HG03139 (cell line): ENCODE results near the gene KRCC1.

Source experiments
- ATAC-seq: cut with Tn5 transposase; IDR thresholded peaks from one replicate; pipeline ENCODE4 v1.9.1; 2021; ENCODE audit not compliant: unreplicated experiment

KRCC1 gene

GRCh38 chr2:88077080-88077479, 21.5 kb upstream of the KRCC1 start:
- no peak for ATAC-seq

- ATAC-seq = no peak
These were observed 19.3 kb upstream of the KRCC1 start for GRCh38 chr2:88074854-88075292.

- no peak for ATAC-seq
These were observed 18.6 kb upstream of the KRCC1 start for GRCh38 chr2:88074150-88074549.

- ATAC-seq = no peak
These were observed 15.8 kb upstream of the KRCC1 start for GRCh38 chr2:88071365-88071764.

- ATAC-seq = no peak
These were observed 14.5 kb upstream of the KRCC1 start for GRCh38 chr2:88070055-88070454.

GRCh38 chr2:88069117-88069516, 13.5 kb upstream of the KRCC1 start:
- ATAC-seq = no peak

GRCh38 chr2:88068044-88068443, 12.5 kb upstream of the KRCC1 start:
- no peak for ATAC-seq

- ATAC-seq = no peak
These were observed 12.0 kb upstream of the KRCC1 start, which contains the start of gene SMYD1 for GRCh38 chr2:88067598-88067997. SMYD1 (plus strand) TSS chr2:88067825; CDS start chr2:88067865, 40 bp downstream.

- no peak for ATAC-seq
These were observed 11.6 kb upstream of the KRCC1 start for GRCh38 chr2:88067189-88067588.

- no peak for ATAC-seq
These were observed 11.0 kb upstream of the KRCC1 start for GRCh38 chr2:88066543-88066942.

- ATAC-seq = no peak
These were observed 5.7 kb upstream of the KRCC1 start for GRCh38 chr2:88061295-88061694.

- no peak for ATAC-seq
These were observed 5.3 kb upstream of the KRCC1 start for GRCh38 chr2:88060907-88061275.

- ATAC-seq = peak; percentile 41
These were observed 4.7 kb upstream of the KRCC1 start for GRCh38 chr2:88059979-88060906.

GRCh38 chr2:88058191-88058590, 2.6 kb upstream of the KRCC1 start:
- ATAC-seq = no peak

- no peak for ATAC-seq
These were observed 1.9 kb upstream of the KRCC1 start for GRCh38 chr2:88057437-88057844.

GRCh38 chr2:88054782-88055370, 707 bp downstream of the KRCC1 start:
- no peak for ATAC-seq

GRCh38 chr2:88053934-88054781, 1.4 kb downstream of the KRCC1 start:
- no peak for ATAC-seq

- ATAC-seq = no peak
These were observed 2.3 kb downstream of the KRCC1 start for GRCh38 chr2:88053296-88053695.

- no peak for ATAC-seq
These were observed 3.8 kb downstream of the KRCC1 start for GRCh38 chr2:88051792-88052191.

GRCh38 chr2:88049622-88050021, 6.0 kb downstream of the KRCC1 start:
- no peak for ATAC-seq

- no peak for ATAC-seq
These were observed 7.0 kb downstream of the KRCC1 start for GRCh38 chr2:88048541-88048940.
